GM19025 (cell line): ENCODE data around the gene BSG.
"Not testable (repeated sequence)": the region's sequence is repeated elsewhere in the genome, so short reads cannot be mapped to it uniquely, and the experiment has no call there.

Source experiments
- ATAC-seq: cut with Tn5 transposase; IDR thresholded peaks from one replicate; pipeline ENCODE4 v1.9.1; 2021; ENCODE audit warnings: mild to moderate bottlenecking, low read depth, moderate library complexity; ENCODE audit not compliant: unreplicated experiment

The BSG gene

DNA sequence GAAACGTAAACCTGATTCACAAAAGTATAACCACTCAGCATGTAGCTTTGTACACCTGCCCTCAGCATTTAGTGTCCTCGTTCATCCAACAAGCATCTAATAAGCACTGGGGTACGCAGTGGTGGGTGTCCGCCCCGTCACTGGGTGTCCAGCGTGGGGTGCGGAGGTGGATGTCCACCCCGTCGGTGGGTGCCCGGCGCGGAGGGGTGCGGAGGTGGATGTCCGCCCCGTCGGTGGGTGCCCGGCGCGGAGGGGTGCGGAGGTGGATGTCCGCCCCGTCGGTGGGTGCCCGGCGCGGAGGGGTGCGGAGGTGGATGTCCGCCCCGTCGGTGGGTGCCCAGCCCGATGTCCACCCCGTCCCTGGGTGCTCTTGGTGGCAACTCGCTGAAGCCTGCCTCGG lies 12.8 kb downstream of the BSG start:
- ATAC-seq: not testable (repeated sequence)

DNA sequence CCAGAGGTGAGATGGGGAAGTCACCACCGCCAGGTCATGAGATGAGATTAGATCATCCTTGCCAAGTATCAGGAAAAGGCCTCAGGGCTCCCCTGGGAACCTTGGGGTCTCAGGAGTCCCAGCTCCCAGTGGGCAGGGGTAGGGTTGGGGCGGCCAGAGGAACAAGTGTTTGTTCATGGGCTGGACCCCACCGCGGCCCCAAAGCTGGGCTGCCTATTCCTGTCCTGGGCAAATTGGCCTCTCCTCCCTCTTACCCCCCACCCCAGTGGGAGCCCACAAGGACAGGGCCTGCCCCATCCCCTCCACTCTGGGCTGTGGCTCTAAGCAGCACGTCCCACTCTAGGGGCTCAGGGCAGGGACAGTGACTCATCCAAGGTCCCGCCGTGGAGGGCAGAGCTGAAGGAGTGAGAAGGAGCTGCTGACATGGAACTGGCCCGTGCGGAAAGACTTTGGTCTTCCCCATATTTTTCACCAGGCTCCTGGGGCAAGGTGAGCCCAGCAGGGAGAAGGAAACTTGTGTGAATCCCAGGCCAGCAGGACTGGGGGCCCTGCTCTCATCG lies 13.2 kb downstream of the BSG start:
- ATAC-seq: no peak

- ATAC-seq: no peak
Measured at GRCh38 chr19:588093-588740, 15.8 kb downstream of the BSG start.

- ATAC-seq: no peak
Measured at GRCh38 chr19:588741-589692, 16.6 kb downstream of the BSG start.

GRCh38 chr19:589693-590395 lies 17.4 kb downstream of the BSG start, which contains the start of gene HCN2:
Gene HCN2, plus strand, starts transcription at chr19:589881. Its CDS starts 65 bp downstream, at chr19:589946.
- no peak for ATAC-seq

- no peak for ATAC-seq
Measured at GRCh38 chr19:590396-590745, 18.0 kb downstream of the BSG start.

DNA sequence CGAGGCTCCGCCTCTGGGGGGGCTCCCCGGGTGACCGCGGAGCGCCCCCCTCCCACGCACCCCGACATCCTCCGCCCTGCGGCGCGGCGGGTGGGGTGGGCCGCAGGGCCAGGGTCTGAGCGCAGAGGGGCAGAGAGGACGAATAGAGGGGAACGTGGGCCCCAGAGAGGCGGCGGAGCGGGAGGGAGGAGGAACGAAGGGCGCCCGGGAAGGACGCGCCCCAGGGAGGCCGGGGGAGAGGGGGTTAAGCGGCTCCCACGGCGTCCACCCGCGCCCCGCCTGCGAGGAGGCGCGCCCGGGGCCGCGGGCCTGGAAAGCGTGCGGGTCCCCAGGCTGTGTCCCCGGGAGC lies 18.3 kb downstream of the BSG start:
- no peak for ATAC-seq

GRCh38 chr19:591099-591958 lies 18.9 kb downstream of the BSG start:
- no peak for ATAC-seq

- no peak for ATAC-seq
Measured at GRCh38 chr19:592101-592500, 19.7 kb downstream of the BSG start.

GRCh38 chr19:593055-593454 lies 20.7 kb downstream of the BSG start:
- no peak for ATAC-seq

GRCh38 chr19:593505-593904 lies 21.1 kb downstream of the BSG start:
- ATAC-seq: no peak

DNA sequence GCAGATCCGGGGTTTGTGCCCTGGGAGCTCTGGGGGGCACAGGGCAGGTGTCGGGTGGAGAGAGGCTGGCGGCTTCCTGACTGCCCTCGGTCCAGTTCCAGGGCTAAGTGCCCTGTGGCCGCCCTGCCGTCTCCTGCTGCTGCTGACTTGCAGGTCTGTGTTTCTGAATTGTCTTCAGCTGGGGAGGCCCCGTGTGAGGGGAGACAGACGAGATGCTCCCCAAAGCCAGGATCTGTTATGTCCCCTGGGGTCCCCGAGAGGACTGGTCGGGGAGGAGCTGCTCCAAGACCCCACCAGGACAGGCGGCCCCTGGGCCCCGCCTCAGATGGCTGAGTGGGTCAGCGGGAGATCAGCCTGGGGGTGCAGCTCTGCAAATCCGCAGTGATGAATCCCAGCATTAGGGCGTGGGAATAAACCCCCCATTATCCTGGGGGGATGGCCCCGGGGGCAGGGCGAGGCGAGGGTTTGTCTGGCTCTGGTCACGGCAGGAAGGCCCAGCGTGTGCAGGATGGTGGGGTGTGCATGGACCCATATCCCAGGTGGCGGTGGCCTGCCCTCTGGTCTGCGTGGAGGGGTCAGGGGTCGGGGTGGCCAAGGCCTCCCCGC lies 22.0 kb downstream of the BSG start:
- ATAC-seq: no peak

DNA sequence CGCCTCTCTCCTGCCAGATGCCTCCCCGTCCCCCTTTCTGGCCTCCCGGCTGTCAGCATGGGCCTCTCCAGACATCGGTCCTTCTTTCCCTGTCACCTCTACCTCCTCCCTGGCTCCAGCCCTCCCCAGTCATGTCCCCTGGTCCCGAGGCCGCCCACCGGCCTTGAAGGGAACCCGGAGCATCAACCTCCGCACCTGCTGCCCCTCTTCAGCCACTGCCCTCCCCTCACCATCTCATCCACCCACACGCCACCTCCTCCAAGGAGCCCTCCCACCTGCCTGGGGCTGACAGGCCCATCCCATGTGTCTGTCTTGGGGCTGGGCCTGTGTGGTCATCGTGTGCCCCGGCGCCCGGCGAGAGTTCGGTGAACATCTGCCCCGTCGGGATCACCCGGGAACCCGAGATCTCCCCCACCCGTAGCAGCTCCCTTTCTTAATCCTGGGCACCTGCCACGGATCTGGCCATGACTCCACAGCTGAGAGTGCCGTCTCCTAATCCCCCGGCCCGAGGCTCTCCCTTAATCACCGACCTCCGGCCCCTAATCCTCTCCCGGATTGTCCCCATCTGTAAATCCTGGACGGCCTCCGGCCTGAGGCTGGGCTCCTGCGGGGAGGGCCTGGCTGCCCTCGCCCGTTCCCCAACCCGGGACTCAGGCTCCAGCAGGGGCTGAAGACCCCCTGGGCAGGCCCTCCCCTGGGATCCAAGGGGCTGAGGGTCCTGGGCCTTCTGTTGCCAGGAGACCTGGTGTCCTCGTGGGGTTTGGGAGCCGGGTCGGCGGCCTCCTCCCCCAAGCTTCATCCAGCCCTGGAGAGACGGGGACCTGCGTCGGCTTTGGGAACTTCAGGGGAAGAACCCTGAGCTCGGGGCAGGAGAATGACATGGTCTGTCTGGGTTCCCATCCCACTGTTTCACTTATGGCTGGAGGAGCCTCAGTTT lies 23.2 kb downstream of the BSG start:
- ATAC-seq: no peak

DNA sequence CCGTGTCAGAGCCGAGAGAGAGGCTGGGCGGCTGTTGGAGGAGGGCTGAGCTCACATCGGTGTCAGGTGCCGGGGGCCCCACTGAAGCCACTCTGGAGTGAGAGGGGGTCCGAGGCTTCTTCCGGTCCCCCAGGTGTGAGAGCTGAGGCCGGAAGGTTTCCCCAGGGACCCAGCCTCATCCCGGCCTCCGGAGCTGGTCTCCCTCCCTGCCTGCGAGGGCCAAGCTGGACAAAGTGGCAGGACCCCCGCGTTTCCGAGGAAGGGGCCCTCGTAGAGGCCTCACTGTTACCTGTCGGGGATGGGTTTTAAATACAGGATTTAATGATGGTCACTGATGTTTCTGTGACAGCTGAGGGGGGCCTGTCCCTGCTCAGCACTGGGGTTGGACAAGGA lies 23.9 kb downstream of the BSG start:
- ATAC-seq: no peak

- no peak for ATAC-seq
Measured at GRCh38 chr19:597406-598315, 25.3 kb downstream of the BSG start.

DNA sequence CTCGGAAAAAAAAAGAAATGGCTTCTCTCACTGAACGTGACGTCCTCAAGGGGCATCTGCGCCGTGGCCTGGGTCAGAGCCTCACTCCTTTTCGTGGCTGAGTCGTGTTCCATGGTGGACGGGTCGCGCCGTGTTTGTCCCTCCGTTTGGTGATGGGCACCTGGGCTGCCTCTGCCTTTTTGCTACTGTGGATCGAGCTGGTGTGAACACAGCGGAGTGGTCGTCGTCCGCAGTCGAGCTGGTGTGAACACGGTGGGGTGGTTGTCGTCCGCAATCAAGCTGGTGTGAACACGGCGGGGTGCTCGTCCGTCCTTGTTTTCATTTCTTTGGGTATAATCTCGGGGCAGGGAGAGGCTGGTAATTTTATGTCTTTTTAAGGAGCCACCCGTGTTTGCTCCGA lies 28.9 kb downstream of the BSG start:
- ATAC-seq: no peak

- no peak for ATAC-seq
Measured at GRCh38 chr19:601790-602189, 29.4 kb downstream of the BSG start.
